ENCODE results near the gene INKA2. TPM values are rescaled to one million over a fixed set of nuclear protein-coding genes. Genes with fewer than 3 reads are reported as not detected.

INKA2 gene
- polyA plus RNA-seq, 3 donors = 1.8 to 6.6 (median 2.0) TPM

- H3K9me3 Mint-ChIP-seq = no peaks in the 10 kb centered on the region
- Histone ChIP-seq H3K4me1 (ENCODE audit: control insufficient read depth in 1 of 2, insufficient read depth in 2 of 2, low read length in 2 of 2) (no peaks in the 10 kb centered on the region), H3K27me3 (ENCODE audit: control insufficient read depth in 2 of 2, insufficient read depth in 2 of 2, low read length in 2 of 2) (no peaks in the 10 kb centered on the region), H3K79me2 (ENCODE audit: insufficient read depth, low read length) (peaks cover 12% of the 10 kb centered on the region), H2AFZ (ENCODE audit: insufficient read depth, low read depth, low read length, poor library complexity, severe bottlenecking) (no peak overlapping the region), H4K20me1 (ENCODE audit: insufficient read depth, low read length) (peaks cover 91% of the 10 kb centered on the region), H3K9me3 (replicated peaks in 1 of 2; ENCODE audit: control insufficient read depth in 1 of 2, insufficient read depth in 1 of 2, low read length in 2 of 2) (no peaks in the 10 kb centered on the region), H3K4me2 (replicated peaks; ENCODE audit: extremely low read depth, low read length, poor library complexity, severe bottlenecking) (no peak overlapping the region), H3K4me3 (replicated peaks in 1 of 3; ENCODE audit: low read depth in 2 of 3, low read length in 3 of 3) (no peak overlapping the region), H3K9ac (ENCODE audit: insufficient read depth, low read length, poor library complexity, severe bottlenecking) (no peak overlapping the region), H3K27ac (ENCODE audit: low read depth in 1 of 2, low read length in 2 of 2) (no peak overlapping the region), H3K36me3 (replicated peaks in 1 of 2; ENCODE audit: control insufficient read depth in 1 of 2, insufficient read depth in 2 of 2, low read length in 2 of 2) (peaks cover 87 to 98% of the 10 kb centered on the region in 2 donors)
- TF ChIP-seq CTCF (IDR thresholded peaks at IDR 0.05) = no peak
- peaks cover 71 to 81% of the 10 kb centered on the region in 2 donors for H3K36me3 Mint-ChIP-seq
- H3K4me1 Mint-ChIP-seq = no peaks in the 10 kb centered on the region
- DNase-seq = no peak
- H3K27me3 Mint-ChIP-seq (ENCODE audit: low read depth in 3 of 3) = no peaks in the 10 kb centered on the region
- peak overlapping the region in 1 of 7 donors; percentile 52 for H3K27ac Mint-ChIP-seq
- H3K4me3 Mint-ChIP-seq = no peak overlapping the region
- intact Hi-C loops (cut with micrococcal nuclease) = no loop called here
Observed at GRCh38 chr1:111699268-111699667, 39.9 kb downstream of the INKA2 start.

- H3K79me2 ChIP-seq (ENCODE audit: insufficient read depth, low read length) = peaks cover 29% of the 10 kb centered on the region
- no peaks in the 10 kb centered on the region for H3K9me3 ChIP-seq (replicated peaks in 1 of 2; ENCODE audit: control insufficient read depth in 1 of 2, insufficient read depth in 1 of 2, low read length in 2 of 2)
- TF ChIP-seq CTCF (IDR thresholded peaks at IDR 0.05) = no peak
- no peaks in the 10 kb centered on the region for H3K4me1 ChIP-seq (ENCODE audit: control insufficient read depth in 1 of 2, insufficient read depth in 2 of 2, low read length in 2 of 2)
- H3K4me2 ChIP-seq (replicated peaks; ENCODE audit: extremely low read depth, low read length, poor library complexity, severe bottlenecking) = no peak overlapping the region
- Mint-ChIP-seq H3K4me1 (peaks cover 9% of the 10 kb centered on the region), H3K27me3 (ENCODE audit: low read depth in 3 of 3) (no peaks in the 10 kb centered on the region), H3K27ac (peak overlapping the region in 1 of 7 donors; percentile 3), H3K4me3 (no peak overlapping the region), H3K9me3 (no peaks in the 10 kb centered on the region), H3K36me3 (peaks cover 75 to 83% of the 10 kb centered on the region in 2 donors)
- H3K36me3 ChIP-seq (replicated peaks in 1 of 2; ENCODE audit: control insufficient read depth in 1 of 2, insufficient read depth in 2 of 2, low read length in 2 of 2) = peaks cover 84 to 99% of the 10 kb centered on the region in 2 donors
- H2AFZ ChIP-seq (ENCODE audit: insufficient read depth, low read depth, low read length, poor library complexity, severe bottlenecking) = no peak overlapping the region
- H3K27ac ChIP-seq (ENCODE audit: low read depth in 1 of 2, low read length in 2 of 2) = no peak overlapping the region
- no peak overlapping the region for H3K4me3 ChIP-seq (replicated peaks in 1 of 3; ENCODE audit: low read depth in 2 of 3, low read length in 3 of 3)
- intact Hi-C loops (cut with micrococcal nuclease) = no loop called here
- no peak for DNase-seq
- no peak overlapping the region for H3K9ac ChIP-seq (ENCODE audit: insufficient read depth, low read length, poor library complexity, severe bottlenecking)
- H3K27me3 ChIP-seq (ENCODE audit: control insufficient read depth in 2 of 2, insufficient read depth in 2 of 2, low read length in 2 of 2) = no peaks in the 10 kb centered on the region
- peaks cover 98% of the 10 kb centered on the region for H4K20me1 ChIP-seq (ENCODE audit: insufficient read depth, low read length)
Observed at GRCh38 chr1:111696330-111696729, 42.9 kb downstream of the INKA2 start.

All from CD14-positive monocyte (primary cell).